GM21390 (cell line): Measurements from ENCODE around the gene ATP9B.
"Not testable (repeated sequence)": the region's sequence is repeated elsewhere in the genome, so short reads cannot be mapped to it uniquely, and the experiment has no call there.

ENCODE experiments used
- ATAC-seq: cut with Tn5 transposase; IDR thresholded peaks from one replicate; pipeline ENCODE4 v1.9.1; 2021; ENCODE audit not compliant: unreplicated experiment

Gene ATP9B

DNA sequence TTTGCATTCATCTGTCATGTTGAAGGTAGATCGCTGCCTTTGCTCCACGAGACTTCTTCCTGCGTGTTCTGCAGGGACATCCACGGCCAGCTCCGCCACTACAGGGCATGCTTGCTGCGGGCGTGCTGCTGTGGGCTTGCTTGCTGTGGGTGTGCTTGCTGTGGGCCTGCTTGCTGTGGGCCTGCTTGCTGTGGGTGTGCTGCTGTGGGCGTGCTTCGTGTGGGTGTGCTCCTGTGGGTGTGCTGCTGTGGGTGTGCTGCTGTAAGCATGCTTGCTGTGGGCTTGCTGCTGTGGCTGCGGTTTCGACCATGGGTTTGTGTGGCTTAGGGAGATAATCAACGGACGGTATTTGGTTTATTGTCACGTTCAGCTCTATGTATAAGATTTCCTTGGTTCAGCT, 165.2 kb downstream of the ATP9B start:
- no peak for ATAC-seq

DNA sequence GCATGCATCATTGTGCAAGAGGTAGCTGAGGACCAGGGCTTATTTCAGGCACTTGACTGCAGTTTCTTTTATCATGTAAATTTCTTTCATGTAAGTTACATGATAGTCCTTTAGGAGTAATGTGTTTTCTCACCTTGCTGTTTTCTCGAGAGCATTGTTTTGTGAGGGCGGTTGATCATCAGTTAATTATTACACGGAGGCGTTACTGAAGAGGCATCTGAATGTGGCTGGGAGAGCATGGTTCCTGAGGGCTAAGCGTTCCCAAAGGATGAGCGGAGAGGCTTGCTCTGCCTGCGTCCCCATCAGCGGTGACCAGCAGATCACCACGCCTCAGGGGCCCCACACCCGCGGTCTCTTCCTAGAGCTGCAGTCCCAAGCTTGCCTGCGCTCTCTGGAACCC, 170.4 kb downstream of the ATP9B start:
- no peak for ATAC-seq

DNA sequence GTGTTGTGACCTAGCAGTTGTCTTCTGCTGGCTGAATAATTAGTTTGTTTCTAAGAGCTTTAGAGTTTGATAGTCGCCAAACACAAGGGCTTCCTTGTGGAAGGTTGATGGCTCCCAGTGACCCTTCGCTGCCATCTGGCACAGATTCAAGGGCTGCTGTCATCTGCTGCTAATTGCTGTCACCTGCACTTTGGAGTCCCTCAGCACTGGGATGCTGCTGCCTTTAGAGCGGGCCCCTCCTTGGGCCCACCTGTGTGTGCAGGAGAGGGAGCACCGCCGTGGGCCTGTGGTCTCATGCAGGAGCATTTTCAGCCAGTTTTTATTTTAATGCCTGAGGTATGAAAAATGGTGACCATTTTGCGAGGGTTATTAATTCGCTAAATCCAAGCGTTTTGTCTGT, 172.6 kb downstream of the ATP9B start:
- no peak for ATAC-seq

DNA sequence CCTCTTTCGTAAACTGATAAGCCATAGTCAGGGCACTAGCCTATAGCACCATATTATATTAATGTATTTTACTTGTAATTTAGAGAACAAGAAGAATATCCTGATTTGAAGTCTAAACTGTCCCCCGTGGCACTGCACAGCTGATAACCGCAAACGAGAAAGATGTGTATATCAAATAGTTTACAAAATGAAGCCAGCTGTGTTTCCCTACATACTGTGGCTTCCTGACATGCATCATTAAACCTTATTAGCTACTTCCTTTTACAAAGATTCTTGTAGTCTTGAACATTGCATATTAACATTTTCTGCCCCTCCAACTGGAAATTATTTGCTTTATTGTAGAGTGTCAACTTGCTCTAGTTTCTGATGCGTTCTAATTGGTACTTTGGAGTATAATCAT, 173.1 kb downstream of the ATP9B start:
- no peak for ATAC-seq

DNA sequence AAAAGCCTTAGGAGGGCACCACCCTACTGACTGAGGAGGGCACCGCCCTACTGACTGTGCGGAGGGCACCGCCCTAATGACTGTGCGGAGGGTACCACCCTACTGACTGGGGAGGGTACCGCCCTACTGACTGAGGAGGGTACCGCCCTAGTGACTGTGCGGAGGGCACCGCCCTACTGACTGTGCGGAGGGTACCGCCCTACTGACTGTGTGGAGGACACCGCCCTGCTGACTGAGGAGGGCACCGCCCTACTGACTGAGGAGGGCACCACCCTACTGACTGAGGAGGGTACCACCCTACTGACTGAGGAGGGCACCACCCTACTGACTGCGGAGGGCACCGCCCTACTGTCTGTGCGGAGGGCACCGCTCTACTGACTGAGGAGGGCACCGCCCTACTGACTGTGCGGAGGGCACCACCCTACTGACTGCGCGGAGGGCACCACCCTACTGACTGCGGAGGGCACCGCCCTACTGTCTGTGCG, 176.4 kb downstream of the ATP9B start:
- no peak for ATAC-seq

DNA sequence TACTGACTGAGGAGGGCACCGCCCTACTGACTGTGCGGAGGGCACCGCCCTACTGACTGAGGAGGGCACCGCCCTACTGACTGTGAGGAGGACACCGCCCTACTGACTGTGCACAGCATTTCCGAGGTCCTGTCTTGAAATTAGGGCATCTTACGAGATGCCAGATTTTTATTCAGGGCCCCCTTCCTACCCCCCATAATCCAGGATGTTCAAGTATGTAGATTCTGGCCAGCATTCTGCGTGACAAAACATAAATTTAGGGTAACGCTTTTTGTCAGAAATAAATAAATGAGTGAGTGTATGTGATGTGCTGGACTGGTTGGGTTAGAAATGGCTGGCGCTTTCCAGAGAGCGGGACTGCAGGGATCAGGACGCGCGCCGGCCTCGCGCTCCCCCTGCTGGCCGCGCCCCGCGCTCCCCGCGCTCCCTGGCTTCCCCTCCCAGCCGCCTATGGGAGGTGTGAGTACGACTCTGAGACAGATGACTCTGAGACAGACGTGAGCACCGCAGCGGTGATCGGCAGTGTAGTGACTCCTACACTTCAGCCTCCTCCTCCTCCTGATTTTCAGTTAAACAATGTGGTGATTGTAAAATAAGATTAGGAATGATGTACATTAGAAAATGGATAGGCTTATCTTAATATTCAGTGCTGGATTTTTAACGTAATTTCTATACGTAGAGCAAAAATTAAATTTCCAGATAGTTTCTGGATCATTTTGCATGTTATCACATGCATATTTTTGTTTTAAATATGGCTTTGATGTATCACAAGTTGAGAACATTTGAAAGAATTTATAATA, 177.3 kb downstream of the ATP9B start:
- peak; percentile 99 for ATAC-seq

DNA sequence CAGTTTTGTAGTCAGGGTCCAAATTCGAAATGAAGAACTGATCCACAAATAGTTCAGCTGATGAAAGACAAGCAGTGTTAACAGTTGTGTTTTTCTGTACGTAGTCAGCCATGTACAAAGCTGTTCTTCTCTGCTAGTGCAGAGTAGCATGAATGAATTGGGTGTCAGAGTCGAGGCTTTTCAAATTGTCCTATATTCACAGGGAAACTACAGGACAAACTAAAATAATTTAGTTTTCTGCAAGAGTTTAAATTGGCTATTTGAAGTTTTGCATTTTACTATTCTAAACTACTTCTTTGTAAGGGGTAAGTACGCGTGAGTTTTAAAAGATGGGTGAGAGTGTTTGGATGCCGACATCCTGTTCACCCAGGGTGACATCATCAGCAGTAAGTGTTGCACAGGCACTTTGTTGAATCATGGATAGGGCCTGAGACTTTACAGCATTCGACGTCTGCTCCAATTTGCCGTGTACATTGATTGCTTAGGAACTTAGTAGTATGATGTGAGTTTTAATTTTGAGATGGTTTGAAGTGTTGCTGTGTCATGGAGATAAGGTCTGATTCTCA, 179.4 kb downstream of the ATP9B start:
- ATAC-seq: no peak

DNA sequence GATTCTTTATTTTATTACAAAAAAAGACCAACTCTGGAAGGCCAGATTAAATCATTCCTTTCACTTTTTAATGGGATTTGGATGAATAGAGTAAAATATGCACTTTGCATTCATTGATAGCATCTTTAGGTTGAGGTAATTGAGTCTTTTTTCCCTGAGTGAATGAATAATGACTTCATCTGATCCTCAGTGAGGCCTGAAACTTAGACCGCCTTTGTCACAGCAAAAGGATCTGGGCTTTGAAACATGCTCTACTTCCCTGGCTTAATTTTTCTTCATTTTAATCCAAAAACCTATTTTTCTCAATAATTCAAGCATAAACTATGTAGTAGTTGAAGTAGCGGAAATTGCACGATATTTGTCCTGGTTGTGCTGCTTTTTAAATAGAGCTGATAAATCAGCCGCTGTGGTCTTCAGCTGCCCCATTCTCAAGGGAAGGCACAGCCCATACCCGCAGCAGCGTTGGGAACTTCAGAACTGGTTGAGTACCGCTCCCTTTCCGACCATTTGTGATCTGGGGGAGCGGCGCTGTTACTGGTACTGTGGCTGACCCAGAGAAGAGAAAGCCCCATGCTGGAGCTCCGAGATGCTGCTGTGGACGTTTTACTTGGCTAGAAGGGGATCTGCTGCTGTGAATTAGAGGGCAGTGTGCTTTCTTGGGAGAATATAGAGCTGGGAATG, 181.2 kb downstream of the ATP9B start:
- ATAC-seq: no peak

DNA sequence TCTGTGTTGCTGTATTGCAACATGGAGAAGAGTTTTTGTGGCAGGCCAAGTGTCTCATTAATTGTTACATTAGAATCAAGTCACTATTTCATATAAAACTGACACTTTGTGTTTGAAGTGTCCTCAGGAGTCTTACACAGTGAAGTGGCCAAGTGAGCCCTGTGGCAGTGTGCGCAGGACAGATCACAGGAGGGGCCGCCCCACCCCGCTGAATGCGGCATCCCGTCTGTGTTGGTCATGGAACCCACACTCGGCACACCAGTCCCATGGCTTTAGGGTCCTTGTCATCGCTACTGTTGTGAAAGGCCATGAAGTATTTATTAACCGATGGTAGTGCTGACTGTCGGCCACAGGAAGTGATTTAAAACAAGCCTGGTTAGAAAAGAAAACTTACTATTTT, 181.8 kb downstream of the ATP9B start:
- ATAC-seq: no peak

DNA sequence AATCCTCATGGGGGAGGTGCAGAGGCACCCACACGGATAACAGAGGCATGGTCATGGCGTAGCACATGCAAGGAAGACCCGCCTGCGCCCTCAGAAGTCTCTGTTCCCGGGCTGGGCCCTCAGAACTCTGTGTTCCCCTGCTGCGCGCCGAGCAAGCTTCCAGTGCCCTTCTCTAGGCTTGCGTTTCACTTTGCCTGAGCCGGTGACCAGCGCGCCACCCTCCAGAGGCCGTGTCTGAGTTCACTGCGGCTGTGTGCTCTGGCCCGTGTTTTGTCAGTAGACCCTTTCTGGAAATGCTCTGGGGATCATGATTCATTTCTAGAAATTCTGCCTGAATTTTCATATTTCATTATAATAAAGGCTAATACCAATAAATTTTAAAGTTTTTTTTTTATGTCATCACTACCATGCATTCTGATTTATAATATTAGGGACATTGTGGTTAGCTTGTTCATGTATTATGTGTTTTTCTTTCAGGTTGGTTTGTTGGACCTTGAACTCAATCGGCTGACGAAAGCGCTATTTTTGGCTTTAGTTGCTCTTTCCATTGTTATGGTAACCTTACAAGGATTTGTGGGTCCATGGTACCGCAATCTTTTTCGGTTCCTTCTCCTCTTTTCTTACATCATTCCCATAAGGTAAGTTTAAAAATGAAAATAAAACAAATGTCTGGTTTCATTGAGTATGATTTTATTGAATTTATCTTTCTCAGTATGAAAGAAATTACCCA, 183.9 kb downstream of the ATP9B start:
- ATAC-seq: no peak

DNA sequence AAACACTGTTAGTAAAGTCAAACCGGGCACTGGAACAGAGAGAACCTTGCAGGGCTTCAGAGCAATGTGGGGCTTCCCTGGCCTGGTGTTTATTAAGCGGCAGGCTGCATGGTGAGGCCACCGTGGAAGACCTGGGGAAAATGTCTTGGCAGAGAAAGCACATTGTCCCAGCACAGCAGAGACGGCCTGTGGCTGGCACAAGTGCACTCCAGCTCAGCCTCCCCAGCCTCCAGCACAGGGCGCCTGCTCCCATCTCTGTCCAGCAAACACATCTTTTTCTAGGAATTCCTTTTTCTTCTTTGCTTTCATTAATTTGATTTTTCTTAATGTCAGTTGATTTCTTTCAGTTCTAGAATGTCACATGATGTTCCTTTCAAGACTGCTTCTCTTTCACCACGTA, 188.3 kb downstream of the ATP9B start:
- ATAC-seq: no peak

DNA sequence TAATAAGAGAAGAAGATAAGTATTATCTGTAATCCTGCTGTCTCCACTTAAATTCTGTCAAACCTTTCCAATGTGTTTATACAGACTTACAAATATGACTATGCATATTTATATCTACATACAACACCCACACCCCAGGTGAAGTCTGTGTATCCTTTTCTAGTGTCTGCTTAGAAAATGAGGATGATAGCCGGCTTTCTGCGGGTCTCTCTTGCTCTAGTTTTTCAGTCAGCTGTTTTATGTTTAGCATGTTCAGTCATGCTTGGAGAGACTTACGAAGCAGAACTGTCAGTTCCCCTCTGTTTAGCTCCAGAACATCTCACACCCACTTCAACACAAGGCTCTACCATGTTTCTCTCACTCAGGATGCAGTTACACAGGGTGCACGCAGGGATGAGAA, 189.3 kb downstream of the ATP9B start:
- peak; percentile 77 for ATAC-seq

DNA sequence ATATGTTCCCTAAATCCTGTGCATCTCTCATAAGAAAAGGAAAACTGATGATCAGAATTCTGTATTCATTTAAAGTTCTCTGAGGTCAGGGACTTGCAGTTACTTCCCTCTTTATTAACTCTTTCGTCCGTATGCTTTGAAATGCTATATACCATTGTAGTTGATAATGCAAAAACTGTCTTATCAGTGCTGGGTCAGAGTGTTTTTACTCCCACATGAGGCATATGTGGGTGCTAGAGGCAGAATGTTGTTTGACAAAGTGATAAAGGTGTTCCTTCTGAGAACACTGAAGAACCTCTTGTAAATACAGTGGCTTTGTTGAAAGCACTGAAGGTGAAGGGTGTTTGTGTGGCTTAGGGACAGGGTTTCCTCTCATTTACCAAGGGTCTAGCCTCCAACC, 190.0 kb downstream of the ATP9B start:
- ATAC-seq: no peak

DNA sequence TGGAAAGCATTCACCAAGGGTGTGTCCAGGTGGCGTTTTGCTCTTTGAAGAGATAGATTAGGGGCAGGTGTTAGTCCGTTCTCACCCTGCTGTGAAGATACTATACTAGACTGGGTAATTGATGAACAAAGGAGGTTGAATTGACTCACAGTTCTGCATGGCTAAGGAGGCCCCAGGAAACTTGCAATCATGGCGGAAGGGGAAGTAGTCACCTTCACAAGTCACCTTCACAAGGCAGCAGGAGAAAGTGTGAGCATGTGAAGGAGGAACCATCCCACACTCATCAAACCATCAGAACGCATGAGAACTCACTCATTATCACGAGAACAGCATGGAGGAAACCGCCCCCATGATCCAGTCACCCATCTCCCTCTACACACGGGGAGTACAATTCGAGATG, 190.8 kb downstream of the ATP9B start:
- no peak for ATAC-seq

DNA sequence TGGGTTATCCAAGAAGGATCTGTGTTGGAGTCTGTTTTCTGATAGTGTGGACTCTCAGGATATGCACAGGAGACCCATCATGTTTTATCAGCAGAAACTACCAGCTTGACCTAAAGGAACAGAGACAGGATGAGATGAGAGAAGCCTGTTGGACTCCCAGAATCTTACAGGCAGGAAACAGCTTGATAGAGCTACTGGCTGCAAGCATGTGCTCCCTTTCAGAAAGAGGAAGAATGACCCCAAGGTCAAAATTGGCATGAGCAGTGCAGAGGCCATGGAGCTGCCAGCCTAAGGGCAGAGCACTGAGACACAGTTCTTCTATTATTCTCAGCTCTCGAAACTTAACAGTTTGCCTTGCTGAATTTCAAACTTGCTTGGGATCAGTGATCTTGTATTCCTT, 191.3 kb downstream of the ATP9B start:
- no peak for ATAC-seq

DNA sequence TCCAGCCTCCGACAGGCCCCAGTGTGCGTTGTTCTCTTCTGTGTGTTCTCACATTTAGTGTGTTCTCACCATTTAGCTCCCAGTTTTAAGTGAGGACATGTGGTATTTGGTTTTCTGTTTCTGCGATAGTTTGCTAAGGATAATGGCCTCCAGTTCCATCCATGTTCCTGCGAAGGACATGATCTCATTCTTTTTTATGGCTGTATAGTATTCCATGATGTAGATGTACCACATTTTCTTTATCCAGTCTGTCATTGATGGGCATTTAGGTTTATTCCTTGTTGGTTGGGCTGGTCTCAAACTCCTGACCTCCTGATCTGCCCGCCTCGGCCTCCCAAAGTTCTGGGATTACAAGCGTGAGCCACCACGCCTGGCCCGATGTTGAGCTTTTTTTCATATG, 195.9 kb downstream of the ATP9B start:
- not testable (repeated sequence) for ATAC-seq

DNA sequence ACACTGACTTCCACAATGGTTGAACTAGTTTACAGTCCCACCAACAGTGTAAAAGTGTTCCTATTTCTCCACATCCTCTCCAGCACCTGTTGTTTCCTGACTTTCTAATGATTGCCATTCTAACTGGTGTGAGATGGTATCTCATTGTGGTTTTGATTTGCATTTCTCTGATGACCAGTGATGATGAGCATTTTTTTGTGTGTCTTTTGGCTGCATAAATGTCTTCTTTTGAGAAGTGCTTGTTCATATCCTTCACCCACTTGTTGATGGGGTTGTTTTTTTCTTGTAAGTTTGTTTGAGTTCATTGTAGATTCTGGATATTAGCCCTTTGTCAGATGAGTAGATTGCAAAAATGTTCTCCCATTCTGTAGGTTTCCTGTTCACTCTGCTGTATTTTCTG, 202.6 kb downstream of the ATP9B start:
- ATAC-seq: not testable (repeated sequence)

DNA sequence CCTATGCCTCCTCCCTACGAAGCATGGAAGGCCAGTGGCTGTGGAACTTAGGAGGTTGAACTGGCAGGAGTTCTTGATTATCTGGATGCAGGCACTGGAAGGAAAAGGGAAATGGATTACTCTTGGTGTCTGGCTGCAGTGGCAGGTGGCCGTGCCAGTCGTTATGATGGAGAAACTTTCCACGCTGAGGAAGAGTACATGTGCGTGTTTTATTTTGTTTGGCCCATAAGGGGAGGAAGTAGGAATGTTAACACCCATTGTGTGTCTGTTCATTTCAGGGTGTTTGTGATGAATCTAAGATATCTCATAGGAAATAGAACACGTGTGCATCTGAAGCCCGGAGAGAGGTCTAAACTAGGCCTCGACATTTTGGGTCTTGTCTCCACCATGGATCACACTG, 203.7 kb downstream of the ATP9B start:
- no peak for ATAC-seq

DNA sequence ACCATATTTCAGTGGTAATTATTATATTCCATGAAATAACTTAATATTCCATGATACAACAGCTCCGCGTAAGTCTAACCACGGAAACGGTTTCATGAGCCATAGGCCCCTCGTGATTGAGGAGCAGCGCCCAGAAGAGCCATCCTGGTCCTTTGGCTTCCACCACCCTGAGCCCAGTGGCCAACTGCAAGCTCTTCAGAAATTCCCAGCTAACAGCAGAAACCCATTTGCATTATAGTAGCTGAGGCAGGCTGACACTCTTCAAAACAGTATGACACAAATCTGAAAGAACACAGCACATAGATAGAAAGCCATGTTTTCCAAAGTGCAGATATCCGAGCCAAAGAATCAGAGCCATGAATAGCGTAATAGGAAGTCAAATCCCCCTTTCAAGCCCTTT, 205.6 kb downstream of the ATP9B start:
- ATAC-seq: no peak

DNA sequence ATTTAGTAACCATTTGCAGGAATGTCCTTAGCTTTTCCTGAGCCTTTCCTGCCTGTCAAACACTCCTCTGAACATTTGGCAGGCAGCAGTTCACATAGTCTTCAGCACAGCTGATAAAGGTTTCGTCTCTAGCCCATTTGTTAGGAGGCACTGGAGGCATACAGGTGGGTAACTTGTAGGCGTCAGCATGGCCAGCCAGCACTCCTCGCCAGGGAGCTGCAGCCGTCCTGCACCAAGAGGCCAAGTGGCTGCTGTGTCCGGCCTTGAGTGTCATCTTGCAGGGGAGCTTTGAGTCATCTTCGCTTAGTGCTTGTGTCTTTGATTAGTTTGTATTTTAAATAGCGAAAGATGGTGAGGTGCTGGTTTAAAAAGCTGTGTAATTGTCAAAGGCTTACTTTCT, 206.3 kb downstream of the ATP9B start:
- no peak for ATAC-seq

DNA sequence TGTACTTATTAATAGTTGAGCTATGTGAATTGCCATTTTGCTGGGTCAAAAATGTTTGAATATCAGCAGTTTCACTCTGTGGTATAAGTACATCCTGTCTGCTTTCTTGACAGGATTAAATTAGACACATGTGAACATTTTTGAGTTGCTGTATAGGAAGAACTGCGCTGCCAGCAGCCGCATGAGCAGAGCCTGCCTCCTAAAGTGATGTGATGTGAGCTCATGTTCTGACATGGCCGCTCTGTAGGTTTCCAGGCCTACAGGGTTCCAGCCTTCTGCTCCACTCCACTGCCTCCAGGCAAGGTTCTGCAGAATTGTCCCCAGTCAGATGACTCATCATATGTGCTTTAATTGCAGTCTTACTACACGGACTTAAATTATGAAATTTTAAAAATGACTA, 206.8 kb downstream of the ATP9B start:
- peak; percentile 87 for ATAC-seq

DNA sequence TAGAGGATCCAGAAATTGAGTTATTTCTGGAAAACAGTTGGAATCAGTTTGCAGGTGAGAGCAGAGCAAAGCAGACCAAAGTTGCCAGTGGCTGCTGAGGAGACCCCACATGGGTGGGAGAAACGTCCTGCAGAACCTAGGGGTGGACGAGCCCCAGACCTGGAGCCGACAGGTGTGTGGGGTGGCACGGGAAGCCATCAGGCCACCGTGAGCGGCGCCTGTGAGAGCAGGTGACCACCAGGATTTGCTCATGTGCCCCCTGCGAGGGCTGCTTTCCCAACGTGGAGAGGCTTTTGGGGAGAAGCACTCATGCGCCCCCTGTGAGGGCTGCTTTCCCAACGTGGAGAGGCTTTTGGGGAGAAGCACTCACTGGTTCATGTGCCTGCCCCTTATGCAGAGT, 209.7 kb downstream of the ATP9B start:
- ATAC-seq: no peak
